Inflammatory macrophage treated with lipopolysaccharide for 4 hours (primary cell): Measurements from ENCODE around the gene IQCN.

Experiments
- DNase-seq: peaks from one replicate; pipeline ENCODE4 v3.0.0-alpha.2; 2020

IQCN gene

DNA sequence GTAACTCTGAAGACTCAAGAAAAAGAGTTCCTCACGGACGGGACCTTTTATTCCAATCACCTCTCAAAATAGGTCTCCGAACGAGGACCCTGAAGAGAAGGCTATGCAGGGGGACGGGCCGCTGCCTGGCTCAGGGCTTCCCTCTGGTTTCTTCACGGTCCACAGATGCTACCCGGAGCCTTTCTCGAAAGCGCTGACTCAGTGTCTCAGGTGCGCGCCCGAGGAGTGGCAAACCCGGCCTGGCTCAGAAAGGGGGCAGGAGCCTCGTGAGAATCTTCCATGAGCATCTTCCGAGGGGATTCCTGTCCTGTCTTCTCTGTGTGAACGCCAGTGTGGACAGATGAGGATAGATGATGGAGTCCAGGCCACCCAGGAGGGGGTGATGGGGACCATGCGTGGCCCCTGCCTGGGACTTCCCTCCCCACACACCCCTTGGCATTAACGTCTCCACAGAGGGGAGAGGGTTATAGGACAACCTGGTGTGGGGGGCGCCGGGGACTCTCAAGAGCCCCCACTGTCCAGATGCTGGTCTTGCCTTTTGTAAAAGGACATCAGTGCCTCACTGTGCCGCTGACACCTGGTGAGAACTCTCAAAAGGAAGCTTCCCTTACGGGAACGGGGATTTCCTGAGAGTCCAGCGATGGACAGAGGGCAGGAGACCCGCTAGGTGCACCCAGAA, 32.1 kb upstream of the IQCN start:
- no peak for DNase-seq

DNA sequence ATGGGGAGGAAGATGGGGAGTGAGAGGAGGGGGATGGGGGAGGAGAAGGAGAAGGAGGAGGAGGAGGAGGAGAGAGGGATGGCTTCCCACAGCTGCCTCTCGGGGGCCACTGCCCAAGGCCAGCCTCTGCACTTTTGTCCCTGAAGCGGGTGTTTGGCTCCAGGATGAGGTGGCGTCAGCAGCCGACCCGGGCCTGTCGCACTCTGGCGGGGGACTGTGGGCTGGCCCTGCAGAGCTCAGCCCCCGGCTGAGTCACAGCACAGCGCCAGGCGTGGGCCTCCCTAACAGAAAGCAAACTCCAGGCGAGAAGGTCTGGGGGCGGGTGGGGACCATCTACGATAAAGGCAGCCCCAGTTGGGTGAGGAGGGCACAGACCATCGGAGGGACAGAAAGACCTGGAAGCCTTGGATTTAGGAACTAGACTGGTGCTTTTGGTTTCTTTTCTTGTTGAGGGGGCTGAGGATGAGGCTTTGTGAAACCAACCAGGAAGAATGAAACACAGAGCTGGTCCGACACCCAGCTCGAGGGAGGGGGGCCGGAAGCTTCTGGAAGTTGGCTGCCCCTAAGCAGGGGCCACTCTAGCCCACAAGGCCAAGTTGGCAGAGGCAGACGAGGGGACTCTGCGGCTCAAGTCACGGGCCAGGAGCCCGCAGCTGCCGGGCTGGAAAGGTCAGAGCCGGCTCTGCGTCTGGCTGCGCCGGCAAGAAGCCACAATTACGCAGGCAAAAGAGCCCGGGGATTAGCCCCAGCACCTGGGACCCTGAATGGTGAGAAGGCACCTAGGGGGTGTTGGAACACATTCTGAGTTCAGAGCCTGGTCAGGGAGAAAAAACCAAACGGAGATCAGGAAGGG, 30.4 kb upstream of the IQCN start:
- peak; percentile 96 for DNase-seq

DNA sequence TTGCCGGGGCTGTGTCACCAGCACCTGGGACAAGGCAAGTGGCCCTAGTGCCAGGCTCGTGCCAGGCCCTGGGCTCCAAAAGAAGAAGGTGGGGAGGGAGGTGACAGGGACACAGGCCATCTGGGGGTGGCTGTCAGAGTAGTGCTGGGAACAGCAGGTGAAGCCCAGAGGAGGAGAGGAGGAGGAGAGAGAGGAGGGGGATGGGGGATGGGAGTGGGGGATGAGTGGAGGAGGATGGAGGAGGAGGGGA, 29.9 kb upstream of the IQCN start:
- no peak for DNase-seq

DNA sequence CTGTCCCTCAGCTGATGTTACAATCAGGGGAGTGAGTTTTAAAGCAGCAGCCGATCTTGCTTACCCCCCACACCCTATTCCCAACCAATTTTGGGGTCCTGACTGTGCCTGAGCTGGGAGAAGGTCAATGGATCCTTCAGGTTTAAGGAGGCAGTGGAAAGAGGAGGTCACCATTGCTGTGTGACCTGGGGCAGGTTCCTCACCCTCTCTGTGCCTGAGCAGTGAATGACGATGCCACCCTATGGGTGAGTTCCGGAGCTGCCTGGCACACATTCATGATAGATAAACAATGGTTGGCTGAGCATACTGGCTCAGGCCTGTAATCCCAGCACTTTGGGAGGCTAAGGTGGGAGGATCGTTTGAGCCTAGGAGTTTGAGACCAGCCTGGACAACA, 27.5 kb upstream of the IQCN start:
- DNase-seq = no peak

DNA sequence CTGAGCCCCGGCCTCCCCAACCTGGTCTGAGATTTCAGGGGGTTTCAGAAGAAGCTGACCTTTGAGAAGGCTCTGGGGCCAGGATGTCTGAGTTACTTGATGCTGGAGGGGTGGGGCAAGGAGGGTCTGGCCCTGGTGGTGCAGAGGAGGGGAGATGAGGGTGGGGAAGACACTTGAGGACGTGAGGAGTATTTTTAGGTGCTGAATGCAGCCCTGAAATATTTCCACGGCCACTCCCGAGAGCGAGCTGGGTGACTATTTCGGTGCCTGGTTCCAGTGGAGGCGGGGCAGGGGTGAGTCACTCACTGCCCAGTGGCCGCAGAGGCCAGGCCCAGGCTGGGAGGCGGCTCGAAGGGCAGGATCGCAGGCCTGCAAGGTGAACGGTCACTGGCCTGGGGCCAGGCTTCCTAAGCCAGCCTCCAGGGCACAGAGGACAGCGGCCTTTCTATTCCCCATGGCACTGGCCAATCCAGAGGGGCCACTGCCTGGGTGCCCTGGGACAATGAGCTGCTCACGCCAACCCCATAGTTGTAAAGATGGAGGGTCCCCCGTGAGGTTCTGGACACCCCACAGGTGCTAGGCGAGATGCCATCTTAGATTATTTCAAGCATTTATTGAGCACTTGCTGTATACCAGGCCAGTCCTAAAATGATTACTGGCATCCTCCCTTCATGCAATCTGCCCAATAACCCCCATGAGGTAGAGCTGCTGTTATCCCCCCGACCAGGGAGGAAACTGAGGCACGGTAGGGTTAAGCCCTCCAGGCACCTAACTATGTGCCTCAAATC, 26.9 kb upstream of the IQCN start:
- DNase-seq = peak; percentile 80

DNA sequence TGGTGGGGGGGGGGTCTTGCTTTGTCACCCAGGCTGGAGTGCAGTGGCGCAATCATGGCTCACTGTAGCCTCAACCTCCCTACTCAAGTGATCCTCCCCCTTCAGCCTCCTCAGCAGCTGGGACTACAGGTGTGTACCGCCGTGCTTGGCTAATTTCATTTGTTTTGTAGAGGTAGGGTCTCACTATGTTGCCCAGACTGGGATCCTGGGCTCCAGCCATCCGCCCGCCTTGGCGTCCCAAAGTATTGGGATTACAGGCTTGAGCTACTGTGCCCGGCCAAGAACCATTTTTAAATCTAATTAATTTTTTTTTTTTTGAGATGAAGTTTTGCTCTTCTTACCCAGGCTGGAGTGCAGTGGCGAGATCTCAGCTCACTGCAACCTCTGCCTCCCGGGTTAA, 25.4 kb upstream of the IQCN start:
- no peak for DNase-seq

DNA sequence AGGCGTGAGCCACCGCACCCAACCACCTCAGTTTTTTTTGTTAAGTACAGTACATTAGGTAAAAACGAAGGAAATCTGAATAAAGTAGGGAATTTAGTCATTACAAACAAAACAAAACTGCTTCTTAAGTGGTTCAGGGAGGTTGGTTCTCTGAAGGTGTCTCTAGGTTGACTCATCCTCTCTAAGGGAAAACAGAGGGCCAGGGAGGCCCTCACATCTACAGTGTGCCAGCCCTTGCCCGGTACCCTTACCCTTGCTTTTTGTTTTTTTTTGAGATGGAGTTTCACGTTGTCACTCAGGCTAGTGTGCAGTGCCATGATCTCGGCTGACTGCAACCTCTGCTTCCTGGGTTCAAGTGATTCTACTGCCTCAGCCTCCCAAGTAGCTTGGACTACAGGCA, 24.3 kb upstream of the IQCN start:
- no peak for DNase-seq

DNA sequence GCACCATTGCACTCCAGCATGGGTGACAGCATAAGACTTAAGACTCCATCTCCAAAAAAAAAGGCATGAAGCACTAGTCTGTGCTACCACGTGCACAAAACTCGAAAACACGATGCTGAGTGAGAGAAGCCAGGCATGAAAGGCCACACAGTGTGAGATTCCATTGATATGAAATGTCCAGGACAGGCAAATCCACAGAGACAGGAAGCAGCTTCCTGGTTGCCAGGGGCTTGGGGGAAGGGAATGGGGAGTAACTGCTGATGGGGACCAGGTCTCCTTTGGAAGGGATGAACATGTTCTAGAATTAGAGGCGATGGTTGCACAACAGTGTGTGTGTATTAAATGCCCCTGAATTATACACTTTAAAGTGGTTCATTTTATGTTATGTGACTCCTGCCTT, 23.1 kb upstream of the IQCN start:
- DNase-seq = no peak

DNA sequence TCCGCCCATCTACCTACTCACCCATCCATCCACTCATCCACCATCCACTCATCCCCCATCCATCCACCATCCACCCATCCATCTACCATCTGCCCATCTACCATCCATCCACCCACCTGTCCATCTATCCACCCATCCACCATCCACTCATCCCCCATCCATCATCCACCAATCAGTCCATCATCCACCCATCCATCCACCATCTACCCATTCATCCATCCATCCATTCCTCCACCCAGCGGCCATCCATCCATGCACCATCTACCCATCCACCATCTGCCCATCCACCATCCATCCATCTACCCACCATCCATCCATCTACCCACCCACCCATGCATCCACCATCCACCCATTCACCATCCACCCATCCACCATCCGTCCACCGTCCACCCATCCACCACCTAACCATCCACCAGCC, 20.8 kb upstream of the IQCN start:
- DNase-seq = no peak

DNA sequence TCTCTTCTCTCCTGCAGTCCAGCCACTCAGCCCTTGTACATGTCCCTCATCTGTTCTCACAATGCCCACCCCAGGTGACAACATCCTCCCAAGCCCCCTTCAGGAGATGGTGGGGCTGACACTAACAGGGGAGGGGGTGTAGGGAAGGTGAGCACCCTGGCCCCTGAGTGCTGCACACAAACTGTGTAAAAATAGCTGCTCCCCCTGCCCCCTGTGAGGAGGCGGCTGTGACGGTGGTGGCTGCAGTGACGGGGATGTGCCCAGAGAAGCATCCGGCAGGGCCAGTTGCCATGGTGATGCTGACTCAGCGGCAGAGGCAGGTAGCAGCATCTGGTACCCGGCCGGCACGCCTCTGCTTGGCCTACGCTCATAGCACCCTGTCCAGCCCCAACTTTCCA, 20.2 kb upstream of the IQCN start:
- no peak for DNase-seq

DNA sequence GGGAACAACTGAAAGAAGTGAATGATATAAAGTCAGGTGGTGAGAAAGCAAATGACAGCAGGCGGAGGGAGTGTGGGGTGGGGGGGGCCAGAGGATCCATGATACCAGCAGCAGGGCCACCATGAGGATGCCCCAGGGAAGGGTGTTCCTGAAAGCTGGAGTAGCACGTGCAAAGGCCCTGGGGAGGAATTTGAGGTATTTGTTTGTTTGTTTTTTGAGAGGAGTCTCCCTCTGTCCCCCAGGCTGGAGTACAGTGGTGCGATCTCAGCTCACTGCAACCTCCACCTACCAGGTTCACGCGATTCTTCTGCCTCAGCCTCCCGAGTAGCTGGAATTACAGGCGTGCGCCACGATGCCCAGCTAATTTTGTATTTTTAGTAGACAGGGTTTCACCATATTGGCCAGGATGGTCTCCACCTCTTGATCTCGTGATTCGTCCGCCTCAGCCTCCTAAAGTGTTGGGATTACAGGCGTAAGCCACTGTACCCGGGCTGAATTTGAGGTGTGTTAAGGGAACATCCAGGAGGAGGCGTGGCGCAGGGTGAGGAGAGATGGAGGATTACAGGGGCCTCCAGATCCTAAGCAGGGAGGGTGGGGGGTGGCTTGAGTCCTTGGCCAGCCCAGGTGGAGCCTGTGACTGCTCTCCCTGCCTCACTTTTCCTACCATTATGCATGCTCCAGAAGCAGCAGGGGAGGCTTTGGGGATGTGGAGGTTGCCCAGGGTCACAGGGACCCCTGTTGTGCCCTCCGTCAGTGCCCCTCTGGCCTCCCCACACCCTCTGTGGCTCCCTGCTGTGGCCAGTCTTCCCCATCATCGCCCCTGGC, 19.6 kb upstream of the IQCN start:
- DNase-seq = no peak

DNA sequence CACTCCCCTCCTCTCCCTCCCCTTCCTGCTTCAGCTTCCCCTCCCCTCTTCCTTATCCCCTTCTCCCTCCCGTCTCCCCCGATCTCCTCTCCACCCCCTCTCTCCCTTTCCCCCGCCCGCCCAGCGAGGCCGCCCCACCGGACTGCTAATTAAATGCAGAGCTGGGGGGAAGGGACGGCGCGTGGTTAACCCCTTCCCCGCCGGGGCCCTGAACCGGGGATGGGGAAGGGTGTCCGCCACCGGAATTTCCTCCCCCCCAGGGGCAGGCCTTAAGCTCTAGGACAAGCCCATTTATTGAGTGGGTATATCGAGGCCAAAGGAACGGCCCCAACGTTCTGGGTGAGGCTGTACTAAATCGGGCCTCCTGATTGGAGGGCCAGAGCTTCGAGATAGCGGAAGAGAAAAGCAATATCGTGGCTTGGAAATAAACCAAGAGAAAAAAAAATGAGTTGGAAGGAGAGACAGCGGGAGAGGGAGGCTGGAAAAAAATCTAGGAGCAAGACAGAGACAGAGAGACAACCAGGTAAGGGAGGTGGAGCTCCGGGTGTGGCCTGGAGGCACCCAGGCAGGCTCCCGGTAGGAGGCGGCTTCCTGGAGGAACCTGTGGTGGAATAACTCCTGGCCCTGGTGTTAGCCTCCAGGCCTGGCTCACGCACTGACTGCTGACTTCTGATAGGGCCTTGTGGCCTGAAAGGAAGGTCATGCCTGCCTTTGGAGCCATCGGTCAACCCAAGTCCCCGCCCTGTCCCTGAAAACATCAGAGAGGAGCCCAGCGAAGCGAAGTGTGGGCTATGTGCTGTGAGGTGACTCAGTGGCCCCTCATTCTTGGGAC, 18.8 kb upstream of the IQCN start:
- peak; percentile 69 for DNase-seq

DNA sequence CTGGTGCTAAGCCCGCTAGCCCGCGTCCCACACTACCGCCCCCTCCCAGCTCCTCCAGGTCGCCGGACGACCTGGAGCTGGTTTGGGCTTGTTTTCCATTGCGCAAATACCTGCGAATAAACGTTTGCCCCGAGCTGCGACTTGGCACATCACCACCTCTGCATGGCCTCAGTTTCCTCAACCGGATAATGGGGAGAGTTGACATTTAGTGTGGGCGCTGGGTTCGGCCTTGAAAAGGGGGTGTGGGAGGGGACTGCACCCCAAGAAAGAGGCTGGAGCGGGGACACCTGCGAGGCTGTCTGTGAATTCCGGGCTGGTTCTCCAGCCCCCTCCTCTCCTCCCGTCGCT, 18.2 kb upstream of the IQCN start:
- no peak for DNase-seq

DNA sequence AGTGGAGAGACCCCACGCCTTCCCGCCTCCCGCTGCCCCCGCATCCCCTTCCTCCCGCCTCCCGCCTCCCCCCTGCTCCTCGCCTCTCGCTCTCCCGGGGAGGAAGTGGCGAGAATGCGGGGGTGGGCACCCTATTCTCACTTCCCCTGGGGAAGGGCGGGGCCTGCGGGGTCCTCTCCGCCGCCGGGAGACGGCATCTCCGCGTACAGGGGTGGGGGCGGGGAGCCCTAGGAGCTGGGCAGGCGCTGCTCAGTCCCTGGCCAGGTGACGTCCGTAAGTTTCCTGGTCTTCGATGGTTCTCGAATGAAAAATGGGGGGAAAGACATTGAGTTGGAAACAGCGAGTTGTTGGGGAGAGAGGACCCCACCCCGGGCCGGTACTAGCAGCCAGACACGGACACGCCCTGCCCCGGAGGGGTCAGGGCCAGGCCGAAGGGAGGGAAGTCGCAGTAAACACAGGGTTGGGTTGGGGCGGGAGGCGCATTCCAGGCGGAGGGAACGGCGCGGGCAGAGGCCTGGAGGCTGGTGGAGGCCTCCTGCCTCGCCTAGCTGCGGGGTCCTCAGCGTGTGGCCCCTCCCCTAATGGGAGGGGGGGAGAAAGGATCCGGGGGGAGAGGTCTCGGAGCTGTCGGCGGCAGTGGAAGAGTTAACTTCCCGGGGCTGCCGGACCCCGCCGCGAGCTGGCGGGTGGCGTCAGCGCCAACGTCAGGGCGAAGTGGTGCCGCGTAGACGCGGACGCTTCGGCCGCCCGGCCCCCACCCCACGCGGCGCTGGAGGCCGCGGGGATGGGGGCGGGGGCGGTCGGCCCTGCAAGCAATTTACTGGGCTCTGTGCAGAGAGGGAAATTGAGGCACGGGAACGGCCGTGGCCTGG, 17.6 kb upstream of the IQCN start:
- DNase-seq = peak; percentile 95

DNA sequence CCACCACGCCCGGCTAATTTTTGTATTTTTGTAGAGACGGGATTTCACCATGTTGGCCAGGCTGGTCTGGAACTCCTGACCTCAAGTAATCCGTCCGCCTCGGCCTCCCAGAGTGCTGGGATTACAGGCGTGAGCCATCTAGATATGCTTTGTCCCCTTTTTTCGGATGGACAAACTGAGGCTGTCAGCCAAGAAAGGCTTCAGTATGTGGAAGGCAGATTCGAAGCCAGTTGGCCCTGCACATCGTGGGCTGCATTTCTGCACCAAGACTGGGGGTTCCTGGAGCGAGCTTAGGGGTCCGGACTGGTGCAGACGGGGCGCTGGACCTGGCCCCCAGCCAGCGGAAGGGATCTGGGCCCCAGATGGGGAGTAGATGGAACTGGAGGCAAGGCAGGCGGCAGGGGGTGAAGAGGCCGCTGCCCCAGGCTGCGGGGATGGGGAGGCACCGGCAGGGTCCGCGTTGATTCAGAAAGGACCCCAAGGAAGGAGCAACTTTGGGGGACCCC, 16.8 kb upstream of the IQCN start:
- no peak for DNase-seq

DNA sequence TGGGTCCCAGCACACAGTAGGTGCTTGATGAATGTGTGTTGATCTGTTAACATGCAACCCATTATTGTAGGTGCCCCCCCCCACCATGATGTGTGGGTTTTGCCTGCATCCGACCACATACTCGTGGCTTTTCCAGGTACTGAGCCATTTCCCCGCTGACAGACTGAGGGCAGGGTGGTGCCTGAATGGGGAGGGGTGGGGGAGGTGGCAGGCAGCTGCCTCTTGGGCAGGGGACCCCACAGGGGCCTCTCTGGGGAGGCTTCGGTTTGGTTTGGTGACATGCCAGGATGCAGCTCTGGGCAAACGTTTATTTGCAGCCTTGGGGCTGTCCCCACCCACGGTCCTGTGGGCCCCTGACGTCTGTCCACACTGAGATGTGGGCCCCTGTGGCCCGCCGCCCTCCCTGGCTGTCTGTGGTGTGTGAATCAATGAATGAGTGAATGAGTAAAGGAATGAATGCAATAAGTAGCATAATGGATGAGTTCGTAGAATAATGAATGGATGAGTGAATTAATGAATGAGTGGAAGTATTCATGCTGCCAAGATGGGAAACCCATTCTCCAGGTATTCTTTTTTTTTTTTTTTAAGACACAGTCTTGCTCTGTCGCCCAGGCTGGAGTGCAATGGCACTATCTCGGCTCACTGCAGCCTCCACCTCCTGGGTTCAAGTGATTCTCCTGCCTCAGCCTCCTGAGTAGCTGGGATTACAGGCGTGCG, 16.2 kb upstream of the IQCN start:
- peak; percentile 93 for DNase-seq

DNA sequence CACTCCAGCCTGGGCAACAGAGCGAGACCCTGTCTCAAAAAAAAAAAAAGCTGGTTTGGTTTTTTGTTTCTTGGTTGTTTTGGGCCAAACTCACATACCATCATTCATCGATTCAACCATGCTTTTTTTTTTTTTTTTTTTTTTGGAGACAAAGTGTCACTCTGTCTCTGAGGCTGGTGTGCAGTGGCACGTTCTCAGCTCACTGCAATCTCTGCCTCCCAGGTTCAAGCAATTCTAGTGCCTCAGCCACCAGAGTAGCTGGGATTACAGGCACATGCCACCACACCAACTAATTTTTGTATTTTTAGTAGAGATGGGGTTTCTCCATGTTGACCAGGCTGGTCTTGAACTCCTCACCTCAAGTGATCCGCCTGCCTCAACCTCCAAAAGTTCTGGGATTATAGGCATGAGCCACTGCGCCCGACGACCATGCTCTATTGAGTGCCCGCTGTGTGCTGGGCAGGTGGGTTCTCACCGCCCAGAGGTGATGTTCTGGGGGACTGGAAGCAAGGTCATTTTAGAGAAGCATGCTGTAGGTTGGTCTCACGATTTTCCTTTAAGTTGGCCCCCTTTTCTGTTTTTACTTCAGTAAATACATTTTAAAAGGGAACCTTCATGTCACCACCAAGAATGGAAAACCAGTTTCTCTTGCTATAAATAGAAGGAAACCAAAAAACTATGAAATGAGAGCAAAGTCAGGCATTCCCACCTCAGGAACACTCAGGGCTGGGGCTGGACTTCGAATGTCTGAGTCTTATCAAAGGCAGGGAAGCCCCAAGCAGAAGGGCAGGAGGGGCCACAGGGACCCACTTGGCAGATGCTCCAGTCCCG, 15.4 kb upstream of the IQCN start:
- DNase-seq = peak; percentile 41

DNA sequence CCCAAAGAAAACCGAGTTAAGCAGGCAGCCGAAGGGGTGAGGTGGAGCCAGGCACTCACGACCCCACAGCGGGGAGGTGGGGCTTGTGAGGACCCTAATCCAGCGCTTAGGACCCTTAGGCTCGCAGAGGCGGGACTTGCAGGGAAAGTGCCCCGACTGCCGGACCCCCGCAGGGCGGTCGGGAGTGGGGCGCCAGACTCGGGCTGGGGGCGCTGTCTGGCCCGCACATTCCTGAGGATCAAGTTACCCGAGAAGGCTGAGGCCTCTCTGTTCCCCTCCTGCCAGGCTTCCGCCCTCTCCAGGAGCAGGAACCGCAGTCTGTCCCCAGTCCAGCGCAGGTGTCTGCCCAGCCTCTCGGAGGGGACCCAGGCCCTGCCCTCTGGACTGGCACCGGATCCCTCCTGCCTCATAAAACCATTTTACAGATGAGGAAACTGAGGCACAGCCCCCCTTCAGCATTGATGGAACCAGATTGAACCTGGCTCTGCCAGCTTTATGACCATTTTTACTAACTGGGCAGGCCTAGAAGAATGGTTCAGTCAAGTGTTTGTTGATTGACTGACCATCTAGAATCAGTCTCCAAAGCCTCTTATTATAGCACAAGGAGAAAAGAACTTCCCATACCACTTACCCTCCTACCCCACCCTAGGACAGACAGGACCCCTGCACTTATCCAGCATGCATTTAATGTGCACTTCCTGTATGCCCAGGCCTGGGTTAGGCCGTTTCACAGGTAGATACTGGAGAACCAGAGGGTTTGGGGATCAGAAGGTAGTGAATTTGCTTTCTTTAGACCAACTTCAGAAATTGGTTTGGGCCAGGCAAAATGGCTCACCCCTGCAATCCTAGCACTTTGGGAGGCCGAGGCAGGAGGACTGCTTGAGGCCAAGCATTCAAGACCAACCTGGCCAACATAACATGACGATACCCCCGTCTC, 13.9 kb upstream of the IQCN start:
- DNase-seq = no peak
